Choroid plexus epithelial cell (primary cell): ENCODE data around the gene KNSTRN.

Experiments
- DNase-seq: peaks from one replicate; pipeline ENCODE4 v3.0.0-alpha.2; 2010; ENCODE audit warnings: low read depth
- H3K4me3 ChIP-seq: 2 replicates; pipeline ENCODE4 v1.5.1; 2011; ENCODE audit warnings: low read depth, mild to moderate bottlenecking, control low read depth, low read length, moderate library complexity
- TF ChIP-seq, protein P1 (sequence below): conservative IDR thresholded peaks from 2 replicates; pipeline ENCODE4 v1.5.1; 2011; ENCODE audit warnings: low read depth, mild to moderate bottlenecking, control low read depth, inconsistent platforms, low read length, moderate library complexity

KNSTRN gene

DNA sequence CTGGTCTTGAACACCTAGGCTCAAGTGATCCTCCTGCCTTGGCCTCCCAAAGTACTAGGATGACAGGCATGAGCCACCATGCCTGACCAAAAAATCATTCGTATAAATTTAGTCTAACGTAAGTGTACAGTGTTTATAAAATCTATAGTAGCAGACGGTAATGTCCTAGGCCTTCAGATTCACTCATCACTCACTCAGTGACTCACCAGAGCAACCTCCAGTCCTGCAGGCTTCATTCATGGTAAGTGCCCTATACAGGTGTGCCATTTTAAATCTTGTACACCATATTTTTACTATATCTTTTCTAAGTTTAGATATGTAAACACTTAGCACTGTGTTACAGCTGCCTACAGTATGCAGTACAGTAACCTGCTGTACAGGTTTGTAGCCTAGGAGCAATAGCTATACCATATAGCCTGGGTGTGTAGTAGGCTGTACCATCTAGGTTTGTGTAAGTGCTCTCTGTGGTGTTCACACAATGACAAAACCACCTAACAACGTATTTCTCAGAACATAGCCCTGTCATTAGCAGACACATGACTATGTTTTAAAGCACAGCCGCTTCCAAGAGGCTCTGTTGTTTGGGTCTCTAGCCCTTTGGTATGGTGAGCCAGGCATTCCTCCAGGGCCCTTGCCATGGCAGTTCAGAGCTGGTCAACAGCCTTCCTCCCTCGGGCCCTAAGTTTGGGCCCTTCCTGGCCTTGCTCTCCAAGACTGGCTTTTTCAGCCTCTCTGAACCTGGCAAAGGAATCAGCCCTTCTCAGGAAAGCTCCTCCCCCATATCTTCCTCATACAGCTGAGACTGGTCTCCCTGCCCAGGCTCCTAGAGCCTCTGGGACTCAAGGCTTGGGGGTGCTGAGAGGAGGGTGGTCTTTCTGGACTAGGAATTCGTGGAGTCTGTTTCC is 39.9 kb upstream of the KNSTRN start:
- no peak for DNase-seq
- H3K4me3 ChIP-seq = no peak overlapping the region
- TF ChIP-seq, protein P1, sequence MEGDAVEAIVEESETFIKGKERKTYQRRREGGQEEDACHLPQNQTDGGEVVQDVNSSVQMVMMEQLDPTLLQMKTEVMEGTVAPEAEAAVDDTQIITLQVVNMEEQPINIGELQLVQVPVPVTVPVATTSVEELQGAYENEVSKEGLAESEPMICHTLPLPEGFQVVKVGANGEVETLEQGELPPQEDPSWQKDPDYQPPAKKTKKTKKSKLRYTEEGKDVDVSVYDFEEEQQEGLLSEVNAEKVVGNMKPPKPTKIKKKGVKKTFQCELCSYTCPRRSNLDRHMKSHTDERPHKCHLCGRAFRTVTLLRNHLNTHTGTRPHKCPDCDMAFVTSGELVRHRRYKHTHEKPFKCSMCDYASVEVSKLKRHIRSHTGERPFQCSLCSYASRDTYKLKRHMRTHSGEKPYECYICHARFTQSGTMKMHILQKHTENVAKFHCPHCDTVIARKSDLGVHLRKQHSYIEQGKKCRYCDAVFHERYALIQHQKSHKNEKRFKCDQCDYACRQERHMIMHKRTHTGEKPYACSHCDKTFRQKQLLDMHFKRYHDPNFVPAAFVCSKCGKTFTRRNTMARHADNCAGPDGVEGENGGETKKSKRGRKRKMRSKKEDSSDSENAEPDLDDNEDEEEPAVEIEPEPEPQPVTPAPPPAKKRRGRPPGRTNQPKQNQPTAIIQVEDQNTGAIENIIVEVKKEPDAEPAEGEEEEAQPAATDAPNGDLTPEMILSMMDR = no peak

DNA sequence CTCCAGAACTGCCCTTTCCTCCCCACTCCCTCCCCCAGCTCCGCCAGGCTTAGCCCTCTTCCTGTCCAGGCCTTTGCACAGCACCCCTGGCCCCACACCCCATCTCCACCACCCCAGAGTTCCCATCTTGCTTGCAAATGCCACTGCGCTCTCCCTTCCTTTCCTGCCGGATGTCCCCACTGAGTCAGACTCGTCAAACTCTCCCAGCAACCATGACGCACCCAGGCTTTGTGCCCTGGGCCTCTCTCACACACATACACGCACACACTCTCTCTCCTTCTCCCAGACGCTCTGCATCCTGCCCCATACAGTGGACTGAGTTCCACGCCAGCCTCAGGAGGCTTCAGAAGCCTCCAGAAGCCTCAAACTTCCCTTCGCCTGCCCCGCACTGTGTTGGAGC is 39.0 kb upstream of the KNSTRN start:
- no peak overlapping the region for H3K4me3 ChIP-seq
- TF ChIP-seq, protein P1 = no peak
- peak; percentile 89 for DNase-seq

DNA sequence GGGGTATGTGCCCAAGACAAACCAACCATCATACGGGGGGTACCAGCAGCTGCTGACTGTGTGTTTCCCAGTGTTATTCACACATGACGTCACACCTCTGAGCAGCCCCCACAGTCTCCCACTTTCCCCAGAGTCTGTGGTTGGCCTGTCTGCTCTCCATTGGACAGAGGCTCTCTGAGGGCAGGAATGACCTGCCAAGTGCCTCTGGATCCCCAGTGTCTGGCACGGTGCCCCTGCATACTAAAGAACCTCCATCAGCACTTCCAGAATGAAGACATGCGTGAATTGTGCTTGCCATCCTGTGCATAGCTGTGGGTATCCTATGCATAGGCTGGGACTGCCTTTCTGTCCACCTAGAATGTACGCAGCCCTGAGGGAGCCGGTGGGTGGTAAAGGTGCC is 38.3 kb upstream of the KNSTRN start:
- TF ChIP-seq, protein P1 = no peak
- no peak overlapping the region for H3K4me3 ChIP-seq
- DNase-seq = no peak

DNA sequence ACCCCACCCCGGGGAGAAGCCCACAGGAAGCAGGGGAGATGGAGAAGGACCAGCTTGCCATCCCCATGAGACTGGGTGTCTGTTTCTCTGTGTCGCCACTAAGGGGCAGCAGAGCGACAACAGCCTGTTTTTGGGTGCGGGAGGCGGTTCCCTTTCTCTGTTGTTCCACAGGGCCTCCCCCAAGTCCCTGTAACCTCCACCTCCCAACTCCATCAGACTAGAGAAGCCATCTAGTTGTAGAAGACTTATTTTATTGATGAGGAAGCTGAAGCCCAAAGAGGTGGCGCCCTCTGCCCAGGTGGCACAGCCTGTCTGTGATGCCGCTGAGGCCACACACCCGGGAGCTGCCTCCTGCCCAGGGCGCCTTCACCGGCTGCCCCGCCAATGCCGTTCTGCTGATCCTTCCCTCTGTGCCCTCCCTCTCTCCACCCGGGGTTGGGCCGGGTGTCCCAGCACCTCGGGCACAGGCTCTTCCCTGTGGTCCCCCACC is 37.8 kb upstream of the KNSTRN start:
- no peak overlapping the region for H3K4me3 ChIP-seq
- peak; percentile 76 for DNase-seq
- TF ChIP-seq, protein P1 = peak; percentile 85

DNA sequence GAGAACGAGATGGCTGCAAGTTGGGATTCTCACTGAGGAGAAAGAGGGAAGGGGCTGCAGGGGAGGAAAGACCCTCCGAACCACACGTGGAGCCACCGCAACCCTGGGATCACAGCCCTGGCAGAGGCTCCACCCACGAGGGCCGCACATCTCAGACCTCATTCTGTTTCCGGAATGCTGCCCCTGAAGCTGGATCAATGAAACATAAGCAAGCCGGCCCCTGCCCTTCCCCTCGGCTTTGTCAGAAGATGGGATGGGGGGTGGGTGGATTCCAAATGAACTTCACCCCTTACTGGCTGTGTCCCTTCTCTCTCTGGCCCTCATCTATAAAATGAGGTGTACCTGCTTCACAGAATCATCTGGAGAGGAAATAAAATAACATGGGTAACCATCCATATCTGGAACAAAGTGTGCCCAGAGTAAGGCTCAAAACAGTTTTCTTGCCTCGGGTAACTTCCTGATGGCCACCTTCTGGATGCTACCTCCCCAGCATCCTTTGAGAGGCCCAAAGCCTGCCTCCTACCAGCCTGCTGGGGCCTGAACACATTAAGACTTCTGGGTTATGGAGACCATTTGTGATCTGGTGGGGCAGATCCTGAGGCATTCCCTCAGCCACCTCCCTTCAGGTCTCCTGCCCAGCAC is 37.2 kb upstream of the KNSTRN start:
- TF ChIP-seq, protein P1 = no peak
- no peak overlapping the region for H3K4me3 ChIP-seq
- DNase-seq = no peak

DNA sequence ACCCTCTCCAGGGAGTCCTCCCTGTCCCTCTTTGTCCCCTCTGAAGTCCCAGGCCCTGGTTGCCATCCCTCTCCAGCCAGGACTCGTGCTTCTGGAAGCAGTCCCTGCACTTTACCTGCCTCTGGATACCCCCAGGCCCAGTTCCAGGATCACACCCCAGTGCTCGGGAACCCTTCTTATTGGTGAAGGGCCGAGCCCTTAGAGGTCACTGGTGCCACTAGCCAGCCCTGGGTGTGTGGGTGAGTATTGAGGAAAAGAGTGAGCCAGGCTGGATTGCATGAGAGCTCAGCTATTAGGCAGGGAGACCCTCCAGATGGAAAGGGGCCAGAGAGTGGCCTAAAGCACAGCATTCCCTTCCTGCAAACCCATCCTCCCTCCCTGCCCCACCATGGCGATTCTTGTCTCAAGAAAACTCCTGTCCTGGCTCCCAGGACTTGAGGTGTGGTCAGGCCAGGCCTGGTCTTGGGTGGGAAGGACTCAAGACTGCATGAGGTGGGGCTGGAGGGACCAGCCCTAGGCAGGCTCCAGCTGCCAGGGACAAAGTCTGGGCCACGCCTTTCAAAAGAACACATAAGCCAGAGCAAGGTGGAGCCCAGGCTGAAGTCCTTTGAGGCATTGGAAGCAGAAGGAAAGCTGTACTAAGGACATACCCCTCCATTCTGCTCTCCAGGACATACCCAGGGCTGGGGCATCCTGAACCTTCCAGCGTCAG is 36.5 kb upstream of the KNSTRN start:
- TF ChIP-seq, protein P1 = no peak
- DNase-seq = no peak
- no peak overlapping the region for H3K4me3 ChIP-seq
